ENCODE data around the gene OR10G7.

- TF ChIP-seq GATA2 (IDR thresholded peaks at IDR 0.05; ENCODE audit: low read depth, low read length) (no peak), GATA3 (IDR thresholded peaks at IDR 0.05; ENCODE audit: low read depth, low read length) (no peak)
Observed at GRCh38 chr11:124039557-124039956, 1.6 kb downstream of the OR10G7 start.

All from SH-SY5Y (cell line).